Neural progenitor cell (in vitro differentiated cells): ENCODE data around the gene ANK3. TPM values are rescaled to one million over a fixed set of nuclear protein-coding genes. Genes with fewer than 3 reads are reported as not detected.

ENCODE experiments used
- DNase-seq: peaks from one replicate; pipeline ENCODE4 v3.0.0-alpha.2; 2016; ENCODE audit warnings: low spot score
- H2AFZ ChIP-seq: fragments of 200-600 bp; sonication (generic); replicated peaks from 2 replicates; pipeline ENCODE4 v1.6.1; 2016; ENCODE audit warnings: antibody characterized with exemption
- H3F3A ChIP-seq: fragments of 200-600 bp; sonication (generic); 2 replicates; pipeline ENCODE4 v1.6.1; 2016; ENCODE audit warnings: antibody characterized with exemption, low read depth
- H3K27ac ChIP-seq: fragments of 200-600 bp; sonication (generic); 2 replicates; pipeline ENCODE4 v1.5.1; 2016; ENCODE audit warnings: mild to moderate bottlenecking
- H3K27me3 ChIP-seq: fragments of 200-600 bp; sonication (generic); 2 replicates; pipeline ENCODE4 v1.6.1; 2016; ENCODE audit warnings: mild to moderate bottlenecking, moderate library complexity
- H3K36me3 ChIP-seq: fragments of 200-600 bp; sonication (generic); 2 replicates; pipeline ENCODE4 v1.5.1; 2016
- H3K4me1 ChIP-seq: fragments of 200-600 bp; sonication (generic); 2 replicates; pipeline ENCODE4 v1.6.1; 2016; ENCODE audit warnings: mixed run types
- H3K4me2 ChIP-seq: fragments of 200-600 bp; sonication (generic); 2 replicates; pipeline ENCODE4 v1.6.1; 2016
- H3K4me3 ChIP-seq: fragments of 200-600 bp; sonication (generic); 2 replicates; pipeline ENCODE4 v1.5.1; 2016
- H3K79me2 ChIP-seq: fragments of 200-600 bp; sonication (generic); 2 replicates; pipeline ENCODE4 v1.6.1; 2016; ENCODE audit warnings: low read depth
- H3K9ac ChIP-seq: fragments of 200-600 bp; sonication (generic); 2 replicates; pipeline ENCODE4 v1.6.1; 2016
- H3K9me3 ChIP-seq: fragments of 200-600 bp; sonication (generic); 2 replicates; pipeline ENCODE4 v1.5.1; 2016; ENCODE audit warnings: low read depth
- H4K20me1 ChIP-seq: fragments of 200-600 bp; sonication (generic); 2 replicates; pipeline ENCODE4 v1.6.1; 2016; ENCODE audit warnings: low read depth
- H3K27ac Mint-ChIP-seq: 3 replicates; pipeline ENCODE4 v1.8.0; 2021; ENCODE audit warnings: mixed read lengths
- H3K27me3 Mint-ChIP-seq: 2 replicates; pipeline ENCODE4 v1.8.0; 2022; ENCODE audit warnings: low read depth, mild to moderate bottlenecking, inconsistent platforms, moderate library complexity, mixed read lengths; ENCODE audit not compliant: insufficient read depth
- H3K36me3 Mint-ChIP-seq: 3 replicates; pipeline ENCODE4 v1.8.0; 2021; ENCODE audit warnings: mixed read lengths
- H3K4me1 Mint-ChIP-seq: 3 replicates; pipeline ENCODE4 v1.8.0; 2021; ENCODE audit warnings: mixed read lengths
- H3K4me3 Mint-ChIP-seq: 3 replicates; pipeline ENCODE4 v1.8.0; 2021; ENCODE audit warnings: mild to moderate bottlenecking, moderate library complexity, mixed read lengths
- H3K9me3 Mint-ChIP-seq: 3 replicates; pipeline ENCODE4 v1.8.0; 2020; ENCODE audit warnings: mixed read lengths
- CTCF ChIP-seq: fragments of 200-600 bp; sonication (generic); IDR thresholded peaks from 2 replicates; pipeline ENCODE4 v1.5.1; 2017; ENCODE audit warnings: antibody characterized with exemption, mild to moderate bottlenecking
- EZH2 ChIP-seq: fragments of 200-600 bp; sonication (generic); IDR thresholded peaks from 2 replicates; pipeline ENCODE4 v1.6.1; 2017; ENCODE audit warnings: antibody characterized with exemption, mild to moderate bottlenecking, moderate library complexity
- EZH2phosphoT487 ChIP-seq: fragments of 200-600 bp; sonication (generic); IDR thresholded peaks from 2 replicates; pipeline ENCODE4 v1.6.1; 2017; ENCODE audit warnings: antibody characterized with exemption
- total RNA-seq: library from RNA; depleted of rRNA; stranded (reverse); fragments of >200 nt; gene quantifications from 2 replicates; pipeline ENCODE4 v1.2.3, GENCODE V29; 2015; ENCODE audit warnings: low replicate concordance

Gene ANK3
- total RNA-seq, 1 donor from 2014 or later = 54.1 TPM

- Histone ChIP-seq H3K36me3 (no peaks in the 10 kb centered on the region), H3K4me1 (peaks cover 6% of the 10 kb centered on the region), H3K27ac (no peak overlapping the region), H3K4me3 (no peak overlapping the region), H3F3A (no peaks in the 10 kb centered on the region), H3K79me2 (no peaks in the 10 kb centered on the region), H4K20me1 (no peaks in the 10 kb centered on the region), H3K9me3 (no peaks in the 10 kb centered on the region), H3K27me3 (no peaks in the 10 kb centered on the region), H3K9ac (no peak overlapping the region), H2AFZ (no peak overlapping the region), H3K4me2 (no peak overlapping the region)
- DNase-seq = no peak
- H3K36me3 Mint-ChIP-seq = no peaks in the 10 kb centered on the region
- no peak overlapping the region for H3K27ac Mint-ChIP-seq
- peaks cover 4% of the 10 kb centered on the region for H3K27me3 Mint-ChIP-seq
- H3K4me1 Mint-ChIP-seq = peaks cover 4% of the 10 kb centered on the region
- no peak overlapping the region for H3K4me3 Mint-ChIP-seq
- H3K9me3 Mint-ChIP-seq = peaks cover 2% of the 10 kb centered on the region
- TF ChIP-seq CTCF = no peak
- no peak for TF ChIP-seq EZH2phosphoT487
- TF ChIP-seq EZH2 = no peak
These were observed 50.9 kb downstream of the ANK3 start for GRCh38 chr10:60338786-60339185.

- H3F3A ChIP-seq = no peaks in the 10 kb centered on the region
- Mint-ChIP-seq H3K9me3 (peaks cover 2% of the 10 kb centered on the region), H3K4me1 (peaks cover 4% of the 10 kb centered on the region), H3K4me3 (no peak overlapping the region), H3K36me3 (no peaks in the 10 kb centered on the region), H3K27me3 (peaks cover 4% of the 10 kb centered on the region), H3K27ac (no peak overlapping the region)
- H3K36me3 ChIP-seq = no peaks in the 10 kb centered on the region
- no peak for TF ChIP-seq CTCF
- TF ChIP-seq EZH2phosphoT487 = no peak
- no peak for TF ChIP-seq EZH2
- DNase-seq = no peak
- peaks cover 6% of the 10 kb centered on the region for H3K4me1 ChIP-seq
- H3K9me3 ChIP-seq = no peaks in the 10 kb centered on the region
- no peak overlapping the region for H3K4me2 ChIP-seq
- no peaks in the 10 kb centered on the region for H4K20me1 ChIP-seq
- no peak overlapping the region for H3K27ac ChIP-seq
- H3K79me2 ChIP-seq = no peaks in the 10 kb centered on the region
- no peak overlapping the region for H3K4me3 ChIP-seq
- no peak overlapping the region for H2AFZ ChIP-seq
- H3K9ac ChIP-seq = no peak overlapping the region
- H3K27me3 ChIP-seq = no peaks in the 10 kb centered on the region
These were observed 51.6 kb downstream of the ANK3 start for GRCh38 chr10:60338002-60338564.

- H2AFZ ChIP-seq = no peak overlapping the region
- no peak for DNase-seq
- Mint-ChIP-seq H3K4me3 (no peak overlapping the region), H3K9me3 (peaks cover 2% of the 10 kb centered on the region), H3K4me1 (peaks cover 4% of the 10 kb centered on the region), H3K27ac (no peak overlapping the region), H3K27me3 (peaks cover 4% of the 10 kb centered on the region), H3K36me3 (no peaks in the 10 kb centered on the region)
- H3K9ac ChIP-seq = no peak overlapping the region
- no peak overlapping the region for H3K4me3 ChIP-seq
- no peaks in the 10 kb centered on the region for H3K27me3 ChIP-seq
- no peak overlapping the region for H3K4me2 ChIP-seq
- H4K20me1 ChIP-seq = no peaks in the 10 kb centered on the region
- H3K4me1 ChIP-seq = peaks cover 6% of the 10 kb centered on the region
- H3K27ac ChIP-seq = no peak overlapping the region
- no peaks in the 10 kb centered on the region for H3K36me3 ChIP-seq
- TF ChIP-seq CTCF (no peak), EZH2phosphoT487 (no peak), EZH2 (no peak)
- H3K9me3 ChIP-seq = no peaks in the 10 kb centered on the region
- no peaks in the 10 kb centered on the region for H3K79me2 ChIP-seq
- H3F3A ChIP-seq = no peaks in the 10 kb centered on the region
These were observed 52.6 kb downstream of the ANK3 start for GRCh38 chr10:60336901-60337630.
